HG02642 (cell line): ENCODE measurements around the gene MAP7.
"Not testable (repeated sequence)": the region's sequence is repeated elsewhere in the genome, so short reads cannot be mapped to it uniquely, and the experiment has no call there.

Experiments
- ATAC-seq: cut with Tn5 transposase; IDR thresholded peaks from one replicate; pipeline ENCODE4 v1.9.1; 2021; ENCODE audit warnings: mild to moderate bottlenecking; ENCODE audit not compliant: unreplicated experiment, poor library complexity

Gene MAP7

GRCh38 chr6:136550330-136551071 lies at the start of gene MAP7:
TSS of gene MAP7 (minus strand) at chr6:136550422. CDS start at chr6:136550408, 14 bp downstream.
- peak; percentile 86 for ATAC-seq

GRCh38 chr6:136599329-136600011 lies 49.2 kb upstream of the MAP7 start:
- ATAC-seq = no peak

DNA sequence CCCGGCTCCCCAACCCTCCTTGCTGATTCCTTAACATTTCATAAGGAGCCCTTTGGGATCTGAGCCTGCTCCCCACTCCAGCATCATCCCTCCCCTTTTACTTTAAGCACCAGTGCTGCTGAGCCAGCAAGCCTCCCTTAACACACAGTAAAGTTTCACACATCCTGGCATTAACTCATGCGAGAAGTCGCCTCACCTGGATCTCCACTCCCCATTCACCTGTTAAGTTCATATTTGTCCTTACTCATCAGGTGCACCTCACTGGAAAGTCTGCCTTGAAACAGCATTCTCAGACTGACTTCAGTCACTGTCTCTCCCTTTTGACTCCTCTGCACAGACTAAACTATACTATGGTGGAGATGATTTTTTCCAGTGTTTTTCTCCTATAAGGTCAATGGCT lies 47.8 kb upstream of the MAP7 start:
- ATAC-seq = no peak

- ATAC-seq = no peak
Measured at GRCh38 chr6:136594671-136595070, 44.4 kb upstream of the MAP7 start.

- ATAC-seq = peak; percentile 94
Measured at GRCh38 chr6:136593748-136594490, 43.7 kb upstream of the MAP7 start.

GRCh38 chr6:136592930-136593673 lies 42.9 kb upstream of the MAP7 start:
- ATAC-seq = no peak

- no peak for ATAC-seq
Measured at GRCh38 chr6:136591617-136592016, 41.4 kb upstream of the MAP7 start.

DNA sequence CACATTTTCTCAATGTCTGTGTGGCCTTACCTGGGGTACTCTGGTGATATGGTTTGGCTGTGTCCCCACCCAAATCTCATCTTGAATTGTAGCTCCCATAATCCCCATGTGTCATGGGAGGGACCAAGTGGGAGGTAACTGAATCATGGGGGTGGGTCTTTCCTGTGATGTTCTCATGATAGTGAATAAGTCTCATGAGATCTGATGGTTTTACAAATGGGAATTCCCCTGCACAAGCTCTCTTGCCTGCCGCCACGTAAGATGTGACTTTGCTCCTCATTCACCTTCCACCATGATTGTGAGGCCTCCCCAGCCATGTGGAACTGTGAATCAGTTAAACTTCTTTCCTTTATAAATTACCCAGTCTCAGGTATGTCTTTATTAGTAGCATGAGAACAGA lies 40.6 kb upstream of the MAP7 start:
- ATAC-seq = not testable (repeated sequence)

- no peak for ATAC-seq
Measured at GRCh38 chr6:136587527-136587926, 37.3 kb upstream of the MAP7 start.

DNA sequence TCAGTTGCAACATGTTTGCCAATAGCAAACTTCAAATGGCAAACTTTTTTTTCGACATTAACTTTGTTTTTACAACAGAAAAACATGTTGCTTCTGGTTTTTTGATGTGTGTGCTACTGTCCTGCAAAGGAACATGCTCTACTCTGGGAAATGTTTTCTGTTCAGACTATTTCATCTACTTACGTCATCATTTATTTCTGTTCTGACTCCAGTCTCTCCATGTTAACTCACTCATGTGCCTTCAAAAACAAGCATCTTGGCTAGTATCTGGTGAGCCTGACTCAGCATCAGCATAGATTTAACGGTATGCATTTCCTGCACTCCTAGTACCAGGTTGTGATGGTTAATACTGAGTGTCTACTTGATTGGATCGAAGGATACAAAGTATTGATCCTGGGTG lies 36.1 kb upstream of the MAP7 start:
- no peak for ATAC-seq

GRCh38 chr6:136585523-136585922 lies 35.3 kb upstream of the MAP7 start:
- not testable (repeated sequence) for ATAC-seq

DNA sequence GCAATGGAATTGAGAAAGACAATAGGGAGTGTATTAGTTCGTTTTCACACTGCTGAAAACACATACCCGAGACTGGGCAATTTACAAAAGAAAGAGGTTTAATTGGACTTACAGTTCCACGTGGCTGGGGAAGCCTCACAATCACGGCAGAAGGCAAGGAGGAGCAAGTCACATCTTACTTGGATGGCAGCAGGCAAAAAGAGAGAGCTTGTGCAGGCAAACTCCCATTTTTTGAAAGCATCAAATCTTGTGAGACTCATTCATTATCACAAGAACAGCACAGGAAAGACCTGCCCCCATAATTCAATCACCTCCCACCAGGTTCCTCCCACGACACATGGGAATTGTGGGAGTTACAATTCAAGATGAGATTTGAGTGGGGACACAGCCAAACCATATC lies 34.1 kb upstream of the MAP7 start:
- ATAC-seq = not testable (repeated sequence)

- ATAC-seq = no peak
Measured at GRCh38 chr6:136582711-136583471, 32.7 kb upstream of the MAP7 start.

DNA sequence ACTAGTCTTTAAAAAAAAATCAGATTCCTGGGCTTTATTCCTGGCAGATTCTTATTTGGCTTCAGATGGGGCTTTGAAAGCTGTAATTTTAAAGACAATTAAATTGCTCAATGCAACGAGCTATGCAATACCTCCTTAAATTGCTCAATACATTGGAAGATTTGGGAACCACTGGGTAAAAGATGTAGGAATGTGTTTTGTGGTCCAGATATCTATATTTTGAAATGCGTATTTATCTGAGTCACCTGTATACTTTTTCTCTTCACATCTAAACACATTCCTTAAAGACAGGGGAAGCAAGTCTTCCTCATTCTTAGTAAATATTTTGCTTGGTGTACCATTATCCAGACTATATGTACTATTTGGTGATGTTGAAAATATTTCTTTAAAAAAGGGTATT lies 29.6 kb upstream of the MAP7 start:
- ATAC-seq = no peak

- ATAC-seq = no peak
Measured at GRCh38 chr6:136576821-136577220, 26.6 kb upstream of the MAP7 start.

GRCh38 chr6:136571496-136571895 lies 21.3 kb upstream of the MAP7 start:
- no peak for ATAC-seq

DNA sequence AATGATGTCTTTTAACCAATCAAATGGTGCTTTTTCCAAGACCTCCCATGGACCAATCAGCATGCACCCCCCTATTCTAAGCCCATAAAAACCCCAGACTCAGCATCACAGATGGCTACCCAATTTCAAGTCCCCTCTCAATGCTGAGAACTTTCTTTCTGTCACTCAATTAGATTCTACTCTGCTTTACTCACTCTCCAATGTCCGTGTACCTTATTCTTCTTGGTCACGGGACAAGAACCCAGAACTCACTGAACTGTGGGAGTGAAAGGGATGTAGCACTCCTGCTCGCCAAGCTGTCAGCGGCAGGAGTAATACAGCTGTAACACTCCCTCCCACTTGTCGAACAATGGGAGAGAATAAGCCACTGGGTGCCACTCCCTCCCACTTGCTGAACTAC lies 20.8 kb upstream of the MAP7 start:
- ATAC-seq = no peak

DNA sequence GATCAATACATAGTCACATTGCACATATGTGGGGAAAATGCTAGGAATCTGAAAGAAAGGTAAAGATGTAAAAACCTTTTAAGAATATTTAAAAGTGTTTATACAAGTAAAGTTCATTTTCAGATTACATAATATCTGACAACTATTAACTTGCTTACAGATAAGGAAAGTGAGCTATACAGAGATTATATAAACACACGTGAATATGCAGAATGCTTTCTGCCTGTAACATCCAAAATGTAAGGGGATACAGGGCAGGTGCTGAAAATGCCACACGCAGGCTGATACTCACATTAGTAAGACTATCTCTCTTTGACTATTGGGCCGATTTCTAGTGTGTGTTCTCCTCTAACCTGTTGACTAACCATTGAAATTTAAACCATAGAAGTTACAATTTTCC lies 17.9 kb upstream of the MAP7 start:
- no peak for ATAC-seq

- no peak for ATAC-seq
Measured at GRCh38 chr6:136567688-136568087, 17.5 kb upstream of the MAP7 start.

DNA sequence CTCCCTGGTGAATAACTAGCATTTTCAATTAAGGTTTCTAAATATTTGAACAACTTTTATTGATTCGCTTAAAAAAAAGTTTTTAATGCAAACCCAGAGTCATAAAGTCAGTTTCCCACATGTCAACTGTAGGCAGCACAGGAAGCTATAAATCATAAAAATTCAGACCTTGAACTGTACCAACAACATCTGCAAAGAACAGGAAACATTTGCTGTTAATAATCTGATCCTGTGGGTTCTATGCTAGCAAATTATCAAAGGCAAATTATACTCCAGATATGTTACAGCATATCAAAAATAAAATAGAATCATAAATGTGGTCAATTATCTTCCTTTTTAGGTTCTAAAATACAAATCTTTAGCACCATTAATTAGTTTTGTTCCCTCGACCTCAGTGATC lies 16.6 kb upstream of the MAP7 start:
- ATAC-seq = no peak
